SK-N-SH (cell line): Measurements from ENCODE around the gene BEST1. TPM values are rescaled to one million over a fixed set of nuclear protein-coding genes. Genes with fewer than 3 reads are reported as not detected.

Source experiments
- CTCF ChIA-PET: fragments of 300-600, 350-600 bp; formaldehyde crosslinking; extraction: SDS; loops from one replicate; lab custom pipeline; 2021; lab: Yijun Ruan, JAX
- POLR2A ChIA-PET: fragments of 350-600 bp; sonication (Branson Sonifier 250); formaldehyde crosslinking; extraction: SDS; loops from one replicate; lab custom pipeline; 2020; ENCODE audit warnings: antibody characterized with exemption, inconsistent platforms; lab: Yijun Ruan, JAX
- DNase-seq: peaks from one replicate; pipeline ENCODE4 v3.0.0; 2012
- H2AFZ ChIP-seq: fragments of 200-600 bp; sonication (generic); 2 replicates; pipeline ENCODE4 v1.8.1; 2016; ENCODE audit warnings: antibody characterized with exemption, mild to moderate bottlenecking, low read depth
- H3F3A ChIP-seq: fragments of 200-600 bp; sonication (generic); replicated peaks from 2 replicates; pipeline ENCODE3; 2016; ENCODE audit warnings: antibody characterized with exemption, mild to moderate bottlenecking; ENCODE audit not compliant: insufficient read depth
- H3K27ac ChIP-seq, 2 experiments: fragments of 200-500 bp in 1 of 2; fragments of 200-600 bp in 1 of 2; sonication (Bioruptor generic) in 1 of 2; sonication (generic), shearing (Covaris generic) in 1 of 2; 2 replicates each; pipeline versions ENCODE4 v1.5.1 to v1.6.1; 2014 to 2016; ENCODE audit warnings: low read depth in 2 of 2, inconsistent platforms in 1 of 2, low read length in 1 of 2, mild to moderate bottlenecking in 1 of 2, mixed read lengths in 1 of 2
- H3K27me3 ChIP-seq: fragments of 200-600 bp; sonication (generic), shearing (Covaris generic); 2 replicates; pipeline ENCODE4 v1.6.1; 2016; ENCODE audit warnings: mixed run types; ENCODE audit not compliant: insufficient read depth
- H3K36me3 ChIP-seq, 2 experiments: fragments of 200-500 bp in 1 of 2; fragments of 200-600 bp in 1 of 2; sonication (Bioruptor generic) in 1 of 2; sonication (generic) in 1 of 2; replicated peaks in 1 of 2; 2 replicates each; pipeline versions ENCODE3 to v1.5.1; 2014 to 2016; ENCODE audit warnings: low read length in 1 of 2, mild to moderate bottlenecking in 1 of 2; ENCODE audit not compliant: insufficient read depth in 2 of 2, control insufficient read depth in 1 of 2
- H3K4me1 ChIP-seq, 2 experiments: fragments of 200-500 bp in 1 of 2; fragments of 200-600 bp in 1 of 2; sonication (Bioruptor generic) in 1 of 2; sonication (generic), shearing (Covaris generic) in 1 of 2; 2 replicates each; pipeline versions ENCODE4 v1.5.1 to v1.6.1; 2014 to 2016; ENCODE audit warnings: low read depth in 1 of 2, low read length in 1 of 2, mixed run types in 1 of 2; ENCODE audit not compliant: insufficient read depth in 2 of 2, control insufficient read depth in 1 of 2
- H3K4me2 ChIP-seq: fragments of 200-600 bp; sonication (generic), shearing (Covaris generic); 2 replicates; pipeline ENCODE4 v1.6.1; 2017; ENCODE audit warnings: mixed run types
- H3K4me3 ChIP-seq, 2 experiments: fragments of 200-500 bp in 1 of 2; fragments of 200-600 bp in 1 of 2; sonication (Bioruptor generic) in 1 of 2; sonication (generic), shearing (Covaris generic) in 1 of 2; 2 replicates each; pipeline versions ENCODE4 v1.5.1 to v1.8.1; 2014 to 2016; ENCODE audit warnings: low read depth in 2 of 2, inconsistent platforms in 1 of 2, low read length in 1 of 2, mild to moderate bottlenecking in 1 of 2, mixed read lengths in 1 of 2, moderate library complexity in 1 of 2
- H3K79me2 ChIP-seq: fragments of 200-600 bp; sonication (generic); 2 replicates; pipeline ENCODE4 v1.8.1; 2017; ENCODE audit warnings: mild to moderate bottlenecking; ENCODE audit not compliant: insufficient read depth
- H3K9ac ChIP-seq: fragments of 200-600 bp; sonication (generic); 2 replicates; pipeline ENCODE4 v1.6.1; 2017; ENCODE audit warnings: mixed run types
- H3K9me2 ChIP-seq: fragments of 200-600 bp; sonication (generic); 2 replicates; pipeline ENCODE4 v1.6.1; 2017; ENCODE audit warnings: mixed run types
- H3K9me3 ChIP-seq: fragments of 200-600 bp; sonication (generic); 2 replicates; pipeline ENCODE4 v1.6.1; 2017; ENCODE audit warnings: mixed run types, mild to moderate bottlenecking, moderate library complexity
- H4K20me1 ChIP-seq: fragments of 200-600 bp; sonication (generic); 2 replicates; pipeline ENCODE4 v1.6.1; 2017; ENCODE audit warnings: mild to moderate bottlenecking, mixed run types; ENCODE audit not compliant: insufficient read depth
- CHD2 ChIP-seq: fragments of 150-350 bp; IDR thresholded peaks from 2 replicates; pipeline ENCODE4 v1.6.1; 2018; ENCODE audit warnings: low read length; ENCODE audit not compliant: partially characterized antibody
- EP300 ChIP-seq, 2 experiments: IDR thresholded peaks; 2 replicates each; pipeline versions ENCODE4 v1.4.0 to v1.6.1; 2012; ENCODE audit warnings: borderline replicate concordance in 1 of 2, low read depth in 1 of 2, low read length in 1 of 2
- FOSL2 ChIP-seq: IDR thresholded peaks from 2 replicates; pipeline ENCODE4 v1.4.0; 2012; ENCODE audit warnings: low read depth, mild to moderate bottlenecking, moderate library complexity, borderline replicate concordance
- GABPA ChIP-seq: IDR thresholded peaks from 2 replicates; pipeline ENCODE4 v1.4.0; 2012; ENCODE audit warnings: low read depth, mild to moderate bottlenecking
- MEF2A ChIP-seq: IDR thresholded peaks from 2 replicates; pipeline ENCODE4 v1.4.0; 2012; ENCODE audit warnings: low read depth, borderline replicate concordance
- MXI1 ChIP-seq: IDR thresholded peaks from 2 replicates; pipeline ENCODE4 v1.6.1; 2012; ENCODE audit warnings: mild to moderate bottlenecking, low read depth, low read length, improper control_type of control experiment
- NFIC ChIP-seq: IDR thresholded peaks from 2 replicates; pipeline ENCODE4 v1.4.0; 2012; ENCODE audit warnings: borderline replicate concordance
- NRF1 ChIP-seq: IDR thresholded peaks from 2 replicates; pipeline ENCODE4 v1.6.1; 2012; ENCODE audit warnings: low read depth, mild to moderate bottlenecking, low read length
- RAD21 ChIP-seq: IDR thresholded peaks from 2 replicates; pipeline ENCODE4 v1.6.1; 2012; ENCODE audit warnings: mild to moderate bottlenecking, low read length
- RXRA ChIP-seq: IDR thresholded peaks from 2 replicates; pipeline ENCODE4 v1.4.0; 2012; ENCODE audit warnings: low read depth, mild to moderate bottlenecking, borderline replicate concordance
- TEAD4 ChIP-seq: IDR thresholded peaks from 2 replicates; pipeline ENCODE4 v1.4.0; 2012; ENCODE audit warnings: mild to moderate bottlenecking, borderline replicate concordance; ENCODE audit not compliant: insufficient read depth
- YY1 ChIP-seq: IDR thresholded peaks from 2 replicates; pipeline ENCODE4 v1.4.0; 2012; ENCODE audit warnings: low read depth, mild to moderate bottlenecking
- WGBS: methylation state at CpG from one replicate; pipeline ENCODE4 v1.1.6; 2017; ENCODE audit warnings: low lambda C conversion rate; 5-methylcytosine and 5-hydroxymethylcytosine counted together
- polyA plus RNA-seq, 3 experiments: library from polyadenylated mRNA; depleted of rRNA; stranded (reverse); fragments of >200 nt; gene quantifications; 2 replicates each; pipeline ENCODE4 v1.2.3, GENCODE V29; 2012
- TF ChIP-seq, protein P1 (sequence below): IDR thresholded peaks from 2 replicates; pipeline ENCODE4 v1.4.0; 2012; ENCODE audit warnings: low read depth
- TF ChIP-seq, protein P2 (sequence below): IDR thresholded peaks from 2 replicates; pipeline ENCODE4 v1.6.1; 2012; ENCODE audit warnings: mild to moderate bottlenecking, low read depth, low read length, moderate library complexity
- TF ChIP-seq, protein P3 (sequence below): IDR thresholded peaks from 2 replicates; pipeline ENCODE4 v1.4.0; 2012; ENCODE audit warnings: low read depth, borderline replicate concordance
- TF ChIP-seq, protein P4 (sequence below): IDR thresholded peaks from 2 replicates; pipeline ENCODE4 v1.4.0; 2012; ENCODE audit warnings: low read depth, borderline replicate concordance
- TF ChIP-seq, protein P5 (sequence below): fragments of 200-600 bp; sonication (generic); IDR thresholded peaks from 2 replicates; pipeline ENCODE4 v1.6.1; 2017; ENCODE audit warnings: antibody characterized with exemption, mild to moderate bottlenecking, moderate library complexity
- TF ChIP-seq, protein P6 (sequence below): fragments of 150-350 bp; IDR thresholded peaks from 2 replicates; pipeline ENCODE4 v1.6.1; 2016; ENCODE audit warnings: mild to moderate bottlenecking, low read depth, low read length

BEST1 gene
- polyA plus RNA-seq, 1 of the 3 experiments (the other 2 are of a cell fraction): 0.30 TPM

DNA sequence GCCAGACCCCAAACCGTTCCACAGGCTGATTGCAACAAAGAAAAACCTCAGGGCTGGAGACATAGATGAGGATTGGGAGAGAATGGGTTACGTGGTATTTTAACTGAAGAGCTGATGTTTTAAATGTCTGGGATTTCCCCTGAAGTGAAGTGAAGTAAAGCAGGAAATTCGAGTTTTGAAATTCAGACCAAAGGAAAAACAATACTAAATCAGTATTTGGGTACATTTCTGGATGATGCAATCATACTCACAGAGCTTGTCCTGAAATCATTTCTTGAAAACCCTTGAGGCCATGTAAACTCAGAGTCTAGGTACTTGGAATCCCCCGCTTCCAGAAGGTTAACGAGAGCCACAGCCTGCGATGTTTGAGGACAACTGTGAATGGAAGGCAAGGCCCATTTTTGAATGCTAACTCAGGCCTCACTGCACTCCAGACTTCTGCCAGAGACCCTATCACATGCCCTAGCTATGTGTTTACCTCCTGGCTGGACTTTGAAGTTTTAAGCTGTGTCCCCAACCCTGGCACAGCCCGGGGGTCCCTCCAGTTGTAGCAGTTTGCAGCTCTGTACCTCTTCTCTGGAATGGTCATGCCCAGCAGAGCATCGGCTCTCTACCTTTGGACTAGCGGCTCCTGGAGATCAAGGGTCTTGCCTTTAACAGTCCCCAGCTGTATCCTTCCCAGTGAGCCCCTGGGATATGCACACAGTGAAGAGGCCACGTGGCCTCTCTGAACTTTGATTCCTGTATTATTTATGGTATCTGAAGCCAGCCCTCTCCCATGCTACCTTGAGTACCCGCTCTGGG lies 22.7 kb downstream of the BEST1 start (continued):
- TF ChIP-seq, protein P1, sequence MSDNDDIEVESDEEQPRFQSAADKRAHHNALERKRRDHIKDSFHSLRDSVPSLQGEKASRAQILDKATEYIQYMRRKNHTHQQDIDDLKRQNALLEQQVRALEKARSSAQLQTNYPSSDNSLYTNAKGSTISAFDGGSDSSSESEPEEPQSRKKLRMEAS: no peak
- TF ChIP-seq MXI1: no peak
- TF ChIP-seq CHD2: no peak
- no peak for TF ChIP-seq TEAD4
- TF ChIP-seq RAD21: no peak
- no peak for TF ChIP-seq EP300 (IDR thresholded peaks at IDR 0.05; ENCODE audit: borderline replicate concordance in 1 of 2, low read depth in 1 of 2, low read length in 1 of 2)
- TF ChIP-seq YY1: no peak
- TF ChIP-seq, protein P2, sequence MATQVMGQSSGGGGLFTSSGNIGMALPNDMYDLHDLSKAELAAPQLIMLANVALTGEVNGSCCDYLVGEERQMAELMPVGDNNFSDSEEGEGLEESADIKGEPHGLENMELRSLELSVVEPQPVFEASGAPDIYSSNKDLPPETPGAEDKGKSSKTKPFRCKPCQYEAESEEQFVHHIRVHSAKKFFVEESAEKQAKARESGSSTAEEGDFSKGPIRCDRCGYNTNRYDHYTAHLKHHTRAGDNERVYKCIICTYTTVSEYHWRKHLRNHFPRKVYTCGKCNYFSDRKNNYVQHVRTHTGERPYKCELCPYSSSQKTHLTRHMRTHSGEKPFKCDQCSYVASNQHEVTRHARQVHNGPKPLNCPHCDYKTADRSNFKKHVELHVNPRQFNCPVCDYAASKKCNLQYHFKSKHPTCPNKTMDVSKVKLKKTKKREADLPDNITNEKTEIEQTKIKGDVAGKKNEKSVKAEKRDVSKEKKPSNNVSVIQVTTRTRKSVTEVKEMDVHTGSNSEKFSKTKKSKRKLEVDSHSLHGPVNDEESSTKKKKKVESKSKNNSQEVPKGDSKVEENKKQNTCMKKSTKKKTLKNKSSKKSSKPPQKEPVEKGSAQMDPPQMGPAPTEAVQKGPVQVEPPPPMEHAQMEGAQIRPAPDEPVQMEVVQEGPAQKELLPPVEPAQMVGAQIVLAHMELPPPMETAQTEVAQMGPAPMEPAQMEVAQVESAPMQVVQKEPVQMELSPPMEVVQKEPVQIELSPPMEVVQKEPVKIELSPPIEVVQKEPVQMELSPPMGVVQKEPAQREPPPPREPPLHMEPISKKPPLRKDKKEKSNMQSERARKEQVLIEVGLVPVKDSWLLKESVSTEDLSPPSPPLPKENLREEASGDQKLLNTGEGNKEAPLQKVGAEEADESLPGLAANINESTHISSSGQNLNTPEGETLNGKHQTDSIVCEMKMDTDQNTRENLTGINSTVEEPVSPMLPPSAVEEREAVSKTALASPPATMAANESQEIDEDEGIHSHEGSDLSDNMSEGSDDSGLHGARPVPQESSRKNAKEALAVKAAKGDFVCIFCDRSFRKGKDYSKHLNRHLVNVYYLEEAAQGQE: no peak
- TF ChIP-seq MEF2A: no peak

DNA sequence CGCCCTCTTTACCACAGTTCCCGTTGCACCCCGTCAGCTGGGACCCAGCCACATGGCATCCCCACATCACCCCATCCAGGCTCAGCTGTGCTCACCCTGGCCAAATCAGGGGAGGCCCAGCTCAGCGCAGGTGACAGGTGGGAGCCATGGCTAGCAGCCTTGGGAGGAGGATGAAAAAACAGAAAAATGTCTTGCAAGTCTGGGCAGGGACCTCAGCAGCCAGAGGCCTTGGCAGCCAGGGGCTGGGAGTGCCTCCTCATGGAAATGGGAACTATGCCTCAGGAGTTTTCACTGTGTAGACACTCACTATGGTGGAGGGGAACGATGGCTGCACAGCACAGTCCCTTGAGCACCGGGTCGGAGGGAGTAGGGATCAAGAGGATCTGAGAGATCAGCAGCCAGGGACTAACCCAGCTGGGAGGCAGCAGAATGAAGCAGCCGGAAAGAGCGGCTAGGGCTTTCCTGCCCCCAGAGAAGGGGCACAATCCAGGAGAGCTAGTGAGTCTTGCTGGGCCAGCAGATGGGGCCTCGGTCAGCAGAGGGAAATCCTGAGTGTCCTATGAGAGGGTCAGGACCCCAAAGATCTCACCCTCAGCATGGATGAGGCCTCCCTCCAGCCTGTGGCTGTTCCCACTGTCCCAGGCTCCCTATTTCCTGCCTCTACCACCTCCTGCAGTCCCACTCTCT lies 23.5 kb downstream of the BEST1 start:
- no peak overlapping the region for H2AFZ ChIP-seq
- 92% methylated on average over 10 of the region's 10 CpGs for WGBS
- TF ChIP-seq GABPA (no peak), RXRA (no peak), RAD21 (no peak), YY1 (no peak), NRF1 (no peak), FOSL2 (no peak), MXI1 (no peak), TEAD4 (no peak), NFIC (no peak)
- TF ChIP-seq, protein P3, sequence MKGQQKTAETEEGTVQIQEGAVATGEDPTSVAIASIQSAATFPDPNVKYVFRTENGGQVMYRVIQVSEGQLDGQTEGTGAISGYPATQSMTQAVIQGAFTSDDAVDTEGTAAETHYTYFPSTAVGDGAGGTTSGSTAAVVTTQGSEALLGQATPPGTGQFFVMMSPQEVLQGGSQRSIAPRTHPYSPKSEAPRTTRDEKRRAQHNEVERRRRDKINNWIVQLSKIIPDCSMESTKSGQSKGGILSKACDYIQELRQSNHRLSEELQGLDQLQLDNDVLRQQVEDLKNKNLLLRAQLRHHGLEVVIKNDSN: no peak
- TF ChIP-seq, protein P4, sequence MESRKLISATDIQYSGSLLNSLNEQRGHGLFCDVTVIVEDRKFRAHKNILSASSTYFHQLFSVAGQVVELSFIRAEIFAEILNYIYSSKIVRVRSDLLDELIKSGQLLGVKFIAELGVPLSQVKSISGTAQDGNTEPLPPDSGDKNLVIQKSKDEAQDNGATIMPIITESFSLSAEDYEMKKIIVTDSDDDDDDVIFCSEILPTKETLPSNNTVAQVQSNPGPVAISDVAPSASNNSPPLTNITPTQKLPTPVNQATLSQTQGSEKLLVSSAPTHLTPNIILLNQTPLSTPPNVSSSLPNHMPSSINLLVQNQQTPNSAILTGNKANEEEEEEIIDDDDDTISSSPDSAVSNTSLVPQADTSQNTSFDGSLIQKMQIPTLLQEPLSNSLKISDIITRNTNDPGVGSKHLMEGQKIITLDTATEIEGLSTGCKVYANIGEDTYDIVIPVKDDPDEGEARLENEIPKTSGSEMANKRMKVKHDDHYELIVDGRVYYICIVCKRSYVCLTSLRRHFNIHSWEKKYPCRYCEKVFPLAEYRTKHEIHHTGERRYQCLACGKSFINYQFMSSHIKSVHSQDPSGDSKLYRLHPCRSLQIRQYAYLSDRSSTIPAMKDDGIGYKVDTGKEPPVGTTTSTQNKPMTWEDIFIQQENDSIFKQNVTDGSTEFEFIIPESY: no peak
- TF ChIP-seq, protein P5, sequence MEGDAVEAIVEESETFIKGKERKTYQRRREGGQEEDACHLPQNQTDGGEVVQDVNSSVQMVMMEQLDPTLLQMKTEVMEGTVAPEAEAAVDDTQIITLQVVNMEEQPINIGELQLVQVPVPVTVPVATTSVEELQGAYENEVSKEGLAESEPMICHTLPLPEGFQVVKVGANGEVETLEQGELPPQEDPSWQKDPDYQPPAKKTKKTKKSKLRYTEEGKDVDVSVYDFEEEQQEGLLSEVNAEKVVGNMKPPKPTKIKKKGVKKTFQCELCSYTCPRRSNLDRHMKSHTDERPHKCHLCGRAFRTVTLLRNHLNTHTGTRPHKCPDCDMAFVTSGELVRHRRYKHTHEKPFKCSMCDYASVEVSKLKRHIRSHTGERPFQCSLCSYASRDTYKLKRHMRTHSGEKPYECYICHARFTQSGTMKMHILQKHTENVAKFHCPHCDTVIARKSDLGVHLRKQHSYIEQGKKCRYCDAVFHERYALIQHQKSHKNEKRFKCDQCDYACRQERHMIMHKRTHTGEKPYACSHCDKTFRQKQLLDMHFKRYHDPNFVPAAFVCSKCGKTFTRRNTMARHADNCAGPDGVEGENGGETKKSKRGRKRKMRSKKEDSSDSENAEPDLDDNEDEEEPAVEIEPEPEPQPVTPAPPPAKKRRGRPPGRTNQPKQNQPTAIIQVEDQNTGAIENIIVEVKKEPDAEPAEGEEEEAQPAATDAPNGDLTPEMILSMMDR: no peak
- TF ChIP-seq, protein P6, sequence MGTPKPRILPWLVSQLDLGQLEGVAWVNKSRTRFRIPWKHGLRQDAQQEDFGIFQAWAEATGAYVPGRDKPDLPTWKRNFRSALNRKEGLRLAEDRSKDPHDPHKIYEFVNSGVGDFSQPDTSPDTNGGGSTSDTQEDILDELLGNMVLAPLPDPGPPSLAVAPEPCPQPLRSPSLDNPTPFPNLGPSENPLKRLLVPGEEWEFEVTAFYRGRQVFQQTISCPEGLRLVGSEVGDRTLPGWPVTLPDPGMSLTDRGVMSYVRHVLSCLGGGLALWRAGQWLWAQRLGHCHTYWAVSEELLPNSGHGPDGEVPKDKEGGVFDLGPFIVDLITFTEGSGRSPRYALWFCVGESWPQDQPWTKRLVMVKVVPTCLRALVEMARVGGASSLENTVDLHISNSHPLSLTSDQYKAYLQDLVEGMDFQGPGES: no peak

More for the DNA sequence above, 23.5 kb downstream of the BEST1 start:
- peaks cover 28 to 50% of the 10 kb centered on the region in 2 experiments for H3K4me1 ChIP-seq
- H3F3A ChIP-seq: peaks cover 37% of the 10 kb centered on the region
- no peak overlapping the region for H3K9ac ChIP-seq
- no peaks in the 10 kb centered on the region for H3K36me3 ChIP-seq
- ChIA-PET POLR2A (no interaction called here), CTCF (interaction anchor here (1.0 to 6.9 kb wide), 5 partner anchors 24 to 135 kb away, joined by 3 to 46 read pairs (median 9); no protein-coding TSS in a partner anchor)
- no peak overlapping the region for H3K4me3 ChIP-seq
- no peak for DNase-seq
- peaks cover 5% of the 10 kb centered on the region; the same call in 1 of the 2 replicates for H3K79me2 ChIP-seq
- peak overlapping the region in 1 of 2 experiments; percentile 97; a peak in 2 of 4 replicates for H3K27ac ChIP-seq
- H3K9me3 ChIP-seq: no peaks in the 10 kb centered on the region
- H3K4me2 ChIP-seq: peak overlapping the region; percentile 38; the same call in 1 of the 2 replicates
- no peaks in the 10 kb centered on the region for H4K20me1 ChIP-seq
- H3K27me3 ChIP-seq: no peaks in the 10 kb centered on the region
- H3K9me2 ChIP-seq: no peaks in the 10 kb centered on the region
